ENCODE measurements around the gene NMU.

NMU gene

DNA sequence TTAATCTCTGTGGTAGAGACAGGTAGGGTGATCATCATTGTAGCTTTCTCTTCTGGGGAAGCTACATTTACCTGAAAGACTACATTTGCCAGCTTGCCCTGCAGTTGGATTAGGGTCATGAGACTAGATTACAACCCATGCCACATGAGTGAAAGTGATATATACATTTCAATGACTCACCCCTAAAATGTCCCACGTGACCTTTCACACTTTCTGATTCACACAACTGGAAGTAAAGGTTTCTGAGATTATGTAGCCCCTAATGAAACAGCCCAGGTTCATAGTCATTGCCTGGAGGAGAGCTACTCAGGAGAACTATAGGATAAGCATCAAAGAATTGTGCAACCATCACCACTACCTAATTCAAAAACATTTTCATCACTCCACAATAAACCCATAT, 61.8 kb downstream of the NMU start:
- TF ChIP-seq, protein P1, sequence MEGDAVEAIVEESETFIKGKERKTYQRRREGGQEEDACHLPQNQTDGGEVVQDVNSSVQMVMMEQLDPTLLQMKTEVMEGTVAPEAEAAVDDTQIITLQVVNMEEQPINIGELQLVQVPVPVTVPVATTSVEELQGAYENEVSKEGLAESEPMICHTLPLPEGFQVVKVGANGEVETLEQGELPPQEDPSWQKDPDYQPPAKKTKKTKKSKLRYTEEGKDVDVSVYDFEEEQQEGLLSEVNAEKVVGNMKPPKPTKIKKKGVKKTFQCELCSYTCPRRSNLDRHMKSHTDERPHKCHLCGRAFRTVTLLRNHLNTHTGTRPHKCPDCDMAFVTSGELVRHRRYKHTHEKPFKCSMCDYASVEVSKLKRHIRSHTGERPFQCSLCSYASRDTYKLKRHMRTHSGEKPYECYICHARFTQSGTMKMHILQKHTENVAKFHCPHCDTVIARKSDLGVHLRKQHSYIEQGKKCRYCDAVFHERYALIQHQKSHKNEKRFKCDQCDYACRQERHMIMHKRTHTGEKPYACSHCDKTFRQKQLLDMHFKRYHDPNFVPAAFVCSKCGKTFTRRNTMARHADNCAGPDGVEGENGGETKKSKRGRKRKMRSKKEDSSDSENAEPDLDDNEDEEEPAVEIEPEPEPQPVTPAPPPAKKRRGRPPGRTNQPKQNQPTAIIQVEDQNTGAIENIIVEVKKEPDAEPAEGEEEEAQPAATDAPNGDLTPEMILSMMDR (IDR thresholded peaks at IDR 0.05) = no peak

DNA sequence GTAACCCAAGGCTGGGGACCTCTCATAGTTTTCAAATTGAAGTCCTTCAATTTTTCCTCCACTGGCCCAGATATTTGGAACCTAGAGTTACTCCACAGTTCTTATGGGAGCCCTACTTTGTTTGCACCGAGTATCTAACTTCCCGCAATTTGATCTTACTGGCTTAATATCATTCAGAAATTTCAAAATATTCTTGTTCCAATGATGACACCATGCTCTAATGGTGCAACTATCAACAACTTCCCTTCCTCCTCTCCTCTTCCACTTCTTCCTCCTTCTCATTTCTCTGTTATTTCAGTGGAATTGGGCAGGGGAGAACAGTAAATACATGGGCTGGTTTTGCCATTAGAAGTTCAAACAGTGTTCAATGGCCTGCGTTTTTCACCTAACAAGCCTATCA, 64.3 kb downstream of the NMU start:
- TF ChIP-seq, protein P1 (IDR thresholded peaks at IDR 0.05) = no peak

DNA sequence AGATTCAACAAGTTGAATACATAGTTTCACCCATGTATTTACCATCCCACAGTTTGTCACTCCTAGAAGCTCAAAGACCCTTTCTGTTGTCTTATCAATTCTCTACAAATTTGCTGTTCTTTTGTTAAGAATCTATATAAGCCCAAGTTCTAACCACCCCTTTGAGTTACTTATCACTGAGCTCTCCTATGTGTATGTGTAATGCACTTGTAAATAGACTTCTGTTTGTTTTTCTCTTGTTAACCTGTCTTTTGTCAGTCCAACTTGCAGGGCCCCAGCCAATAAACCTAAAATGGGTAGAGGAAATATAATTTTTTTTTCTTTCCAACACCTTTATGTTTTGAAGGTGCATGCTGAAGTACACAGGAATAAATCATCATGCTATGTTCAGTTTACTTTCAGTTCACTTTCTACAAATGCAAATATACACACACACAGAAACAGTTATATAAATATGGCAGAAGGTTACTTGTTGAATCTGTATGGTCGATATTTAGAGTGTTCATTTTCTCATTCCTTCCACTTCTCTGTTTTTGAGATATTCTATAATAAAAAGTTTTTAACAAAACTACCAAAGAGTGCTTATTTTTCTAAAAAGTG, 67.1 kb downstream of the NMU start:
- TF ChIP-seq, protein P1 (IDR thresholded peaks at IDR 0.05) = no peak

DNA sequence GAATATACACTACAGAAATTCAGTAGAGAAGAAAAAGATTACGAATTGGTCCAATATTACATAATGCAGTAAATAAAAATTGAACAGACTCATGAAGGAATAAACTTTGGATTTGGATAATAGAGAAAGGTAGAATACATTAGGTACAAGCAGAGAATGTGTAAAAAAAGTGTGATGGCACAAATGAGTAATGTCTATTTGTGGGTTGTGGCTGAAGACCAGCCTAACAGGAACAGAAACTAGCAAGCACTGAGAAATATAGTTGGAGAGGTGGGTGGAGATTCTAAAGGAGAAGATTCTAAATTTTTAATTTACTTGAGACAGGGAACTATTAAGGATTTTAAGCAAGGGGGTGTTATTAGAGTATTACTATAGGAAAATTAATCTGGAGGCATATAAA, 74.2 kb downstream of the NMU start:
- TF ChIP-seq, protein P1 (IDR thresholded peaks at IDR 0.05) = no peak

DNA sequence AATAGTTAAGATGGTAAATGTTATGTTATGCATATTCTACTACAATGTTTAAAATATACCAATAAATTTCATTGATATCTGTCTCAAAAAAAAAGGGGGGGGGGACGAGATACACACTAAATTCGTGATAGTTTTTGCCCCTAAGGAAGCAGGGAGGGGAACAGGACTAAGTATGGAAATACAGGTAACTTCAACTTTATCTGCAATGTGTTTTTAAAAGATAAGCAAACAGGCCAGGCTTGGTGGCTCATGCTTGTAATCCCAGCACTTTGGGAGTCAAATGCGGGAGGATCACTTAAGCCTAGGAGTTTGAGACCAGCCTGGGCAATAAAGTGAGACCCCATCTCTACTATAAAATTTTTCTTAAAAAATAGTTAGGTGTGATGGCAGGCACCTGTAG, 76.0 kb downstream of the NMU start:
- TF ChIP-seq, protein P1 (IDR thresholded peaks at IDR 0.05) = no peak

DNA sequence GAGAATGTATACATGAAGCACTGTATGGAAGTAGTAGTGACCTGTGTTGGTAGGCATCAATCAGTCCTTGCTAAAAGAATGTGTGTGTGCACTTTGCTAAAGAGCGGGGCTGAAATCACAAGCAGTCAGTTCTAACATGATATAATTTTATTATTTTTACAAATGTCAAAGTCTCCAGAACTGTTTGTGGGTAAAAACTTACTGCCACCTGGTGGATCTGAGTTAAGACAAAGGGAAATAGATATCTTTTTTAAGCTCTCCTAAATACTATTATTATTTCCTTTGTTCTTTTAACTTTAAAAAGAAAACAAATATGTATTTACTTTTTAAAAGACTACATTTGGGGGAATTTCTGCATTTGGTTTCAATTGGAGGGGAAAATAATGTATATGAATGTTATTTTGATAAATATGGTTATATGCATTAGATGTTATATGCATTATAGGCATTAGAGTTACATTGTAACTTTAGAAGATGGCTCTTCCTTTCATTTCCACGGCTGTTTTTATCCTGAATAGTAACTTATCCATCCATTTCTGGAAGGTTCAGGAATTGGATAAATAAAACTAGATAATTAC, 81.6 kb downstream of the NMU start:
- TF ChIP-seq, protein P1 (IDR thresholded peaks at IDR 0.05) = peak; percentile 54

DNA sequence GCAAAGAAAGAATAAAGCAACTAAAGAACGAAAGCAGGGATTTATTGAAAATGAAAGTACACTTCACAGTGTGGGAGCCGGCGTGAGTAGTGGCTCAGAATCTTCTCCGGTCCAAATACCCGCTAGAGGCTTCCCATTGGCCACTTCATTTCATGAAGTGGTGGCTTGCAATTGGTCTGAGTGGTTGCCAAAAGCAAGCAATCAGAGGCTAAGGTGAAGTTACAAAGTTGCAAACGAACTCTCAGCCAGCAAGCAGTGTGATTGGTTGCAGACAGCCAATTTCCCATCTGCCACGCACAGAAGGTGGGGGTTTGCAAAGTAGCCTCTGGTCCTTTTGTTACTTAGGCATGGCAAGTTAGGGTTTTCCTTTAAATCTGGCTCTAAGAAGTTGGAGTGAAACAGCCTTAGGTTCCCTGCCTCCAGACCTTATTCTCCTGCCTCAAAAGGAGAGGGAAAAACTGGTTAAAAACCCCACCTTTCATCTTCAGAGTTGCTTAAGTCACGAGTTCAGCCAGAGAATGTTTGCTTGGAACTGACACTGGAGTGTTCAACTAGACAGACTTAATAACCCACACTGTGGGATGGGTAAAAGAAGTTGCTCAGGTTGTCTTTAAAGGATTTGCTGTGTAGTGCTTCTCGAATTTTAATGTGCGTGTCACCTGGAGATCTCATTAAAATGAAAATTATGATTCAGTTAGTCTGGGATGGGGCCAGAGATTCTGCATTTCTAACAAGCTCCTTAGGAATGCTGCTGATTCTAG, 82.5 kb downstream of the NMU start:
- TF ChIP-seq, protein P1 (IDR thresholded peaks at IDR 0.05) = no peak
